HepG2 (cell line): ENCODE measurements around the gene VWA1. TPM values are rescaled to one million over a fixed set of nuclear protein-coding genes. Genes with fewer than 3 reads are reported as not detected.

ENCODE experiments used
- AGO2 ChIP-seq: fragments of 200-400 bp; formaldehyde crosslinking; optimal IDR thresholded peaks from 2 replicates; pipeline ENCODE3; 2017; ENCODE audit warnings: mild to moderate bottlenecking, low read depth, low read length, moderate library complexity
- GTF2F1 ChIP-seq: fragments of 150-350 bp; IDR thresholded peaks from 2 replicates; pipeline ENCODE4 v1.6.1; 2014; ENCODE audit warnings: low read length
- HIC2 ChIP-seq: sonication (generic); formaldehyde crosslinking; IDR thresholded peaks from 2 replicates; pipeline ENCODE4 v1.9.0; 2022; ENCODE audit warnings: low read depth, missing genetic modification reagents
- HNF4G ChIP-seq, 2 experiments: sonication (generic) in 1 of 2; formaldehyde crosslinking in 1 of 2; IDR thresholded peaks; 2 replicates each; pipeline versions ENCODE4 v1.4.0 to v1.6.1; 2011 to 2020; ENCODE audit warnings: borderline replicate concordance in 2 of 2, low read depth in 2 of 2, mild to moderate bottlenecking in 2 of 2, low read length in 1 of 2, missing genetic modification reagents in 1 of 2, moderate library complexity in 1 of 2
- MED1 ChIP-seq: sonication (generic); formaldehyde crosslinking; IDR thresholded peaks from 2 replicates; pipeline ENCODE4 v1.4.0; 2020; ENCODE audit warnings: missing genetic modification reagents
- NBN ChIP-seq: fragments of 450-650 bp; conservative IDR thresholded peaks from 2 replicates; pipeline ENCODE4 v1.6.1; 2017
- NPAS2 ChIP-seq: sonication (generic); formaldehyde crosslinking; IDR thresholded peaks from 2 replicates; pipeline ENCODE4 v1.8.0; 2022; ENCODE audit warnings: mild to moderate bottlenecking, missing genetic modification reagents, borderline replicate concordance
- RBFOX2 ChIP-seq: fragments of 200-400 bp; formaldehyde crosslinking; IDR thresholded peaks from 2 replicates; pipeline ENCODE4 v1.6.1; 2017; ENCODE audit warnings: low read depth, mild to moderate bottlenecking, low read length
- TFDP1 ChIP-seq: IDR thresholded peaks from 2 replicates; pipeline ENCODE4 v1.6.1; 2016; ENCODE audit warnings: missing compliant biosample characterization, missing genetic modification reagents, borderline replicate concordance
- THAP7 ChIP-seq: sonication (generic); formaldehyde crosslinking; IDR thresholded peaks from 2 replicates; pipeline ENCODE4 v1.8.1; 2023; ENCODE audit warnings: mild to moderate bottlenecking, missing genetic modification reagents
- TRIM24 ChIP-seq: sonication (generic); formaldehyde crosslinking; IDR thresholded peaks from 2 replicates; pipeline ENCODE4 v1.8.0; 2022; ENCODE audit warnings: mild to moderate bottlenecking, missing genetic modification reagents
- ZBTB10 ChIP-seq: sonication (generic); formaldehyde crosslinking; IDR thresholded peaks from 2 replicates; pipeline ENCODE4 v1.4.0; 2020; ENCODE audit warnings: missing genetic modification reagents, borderline replicate concordance
- ZBTB38 ChIP-seq: sonication (generic); formaldehyde crosslinking; IDR thresholded peaks from 2 replicates; pipeline ENCODE4 v1.5.1; 2020; ENCODE audit warnings: mild to moderate bottlenecking, missing genetic modification reagents
- ZC3H4 ChIP-seq: sonication (generic); formaldehyde crosslinking; IDR thresholded peaks from 2 replicates; pipeline ENCODE4 v1.4.0; 2020; ENCODE audit warnings: missing genetic modification reagents, borderline replicate concordance
- ZGPAT ChIP-seq: IDR thresholded peaks from 2 replicates; pipeline ENCODE4 v1.6.1; 2016; ENCODE audit warnings: mild to moderate bottlenecking
- ZMYM2 ChIP-seq: sonication (generic); formaldehyde crosslinking; IDR thresholded peaks from 2 replicates; pipeline ENCODE4 v1.8.0; 2022; ENCODE audit warnings: mild to moderate bottlenecking, missing genetic modification reagents
- ZNF543 ChIP-seq: sonication (generic); formaldehyde crosslinking; IDR thresholded peaks from 2 replicates; pipeline ENCODE4 v1.4.0; 2020; ENCODE audit warnings: mild to moderate bottlenecking, missing genetic modification reagents
- ZNF570 ChIP-seq: sonication (generic); formaldehyde crosslinking; IDR thresholded peaks from 2 replicates; pipeline ENCODE4 v1.4.0; 2020; ENCODE audit warnings: mild to moderate bottlenecking, missing genetic modification reagents, borderline replicate concordance
- polyA plus RNA-seq, 8 experiments: library from polyadenylated mRNA; depleted of rRNA in 3 of 8; stranded (reverse) in 7 of 8; unstranded in 1 of 8; fragments of >200 nt; fragmentation: Illumina TruSeq in 4 of 8; extraction: Trizol in 4 of 8; gene quantifications; 2 replicates each; pipeline versions ENCODE4 v1.2.1 to v1.2.3, GENCODE V29; 2011 to 2016; ENCODE audit warnings: low read depth in 4 of 8, missing spikeins in 1 of 8, mixed read lengths in 1 of 8; ENCODE audit not compliant: insufficient read depth in 1 of 8
- total RNA-seq, 5 experiments: library from RNA; depleted of rRNA; stranded (reverse); fragments of >200 nt; fragmentation: Illumina TruSeq; extraction: Trizol; gene quantifications; 2 replicates each; pipeline ENCODE4 v1.2.3, GENCODE V29; 2016; ENCODE audit warnings: low read depth in 1 of 5

The VWA1 gene
- total and polyA plus RNA-seq, 2 of the 13 experiments (the other 11 are each of a cell fraction or from before 2014, with no cell fraction given), result 40.9 to 57.5 TPM

GRCh38 chr1:1421147-1421906 is 14.2 kb upstream of the VWA1 start, which contains the start of gene ANKRD65 (continued):
- TF ChIP-seq HNF4G (IDR thresholded peaks at IDR 0.05; ENCODE audit: borderline replicate concordance, low read depth, low read length) (0 out of 2 replicates have a peak, but pooled peaks have one; percentile 40), HNF4G (CRISPR knock-in tag; IDR thresholded peaks at IDR 0.05; ENCODE audit: borderline replicate concordance, low read depth) (no peak), NBN (no peak), RBFOX2 (peak; percentile 69), TFDP1 (CRISPR knock-in tag) (peak; percentile 34; the same call in 1 of the 2 replicates), ZC3H4 (no peak), ZBTB38 (CRISPR knock-in tag) (no peak), ZMYM2 (no peak), THAP7 (CRISPR knock-in tag) (no peak), NPAS2 (CRISPR knock-in tag) (no peak), ZBTB10 (CRISPR knock-in tag) (peak; percentile 35; the same call in 1 of the 2 replicates), HIC2 (CRISPR knock-in tag) (peak; percentile 95), ZNF570 (CRISPR knock-in tag) (no peak), GTF2F1 (no peak), MED1 (CRISPR knock-in tag) (peak; percentile 67; the same call in 1 of the 2 replicates), TRIM24 (CRISPR knock-in tag) (no peak), AGO2 (peak; percentile 78), ZGPAT (CRISPR knock-in tag) (no peak; the same call in 1 of the 2 replicates), ZNF543 (CRISPR knock-in tag) (peak; percentile 85; the same call in 1 of the 2 replicates)
